GM19438 (cell line): ENCODE results near the gene TMEM266.

Experiments used
- ATAC-seq: cut with Tn5 transposase; IDR thresholded peaks from one replicate; pipeline ENCODE4 v1.9.1; 2021; ENCODE audit warnings: low read depth; ENCODE audit not compliant: unreplicated experiment

The TMEM266 gene

DNA sequence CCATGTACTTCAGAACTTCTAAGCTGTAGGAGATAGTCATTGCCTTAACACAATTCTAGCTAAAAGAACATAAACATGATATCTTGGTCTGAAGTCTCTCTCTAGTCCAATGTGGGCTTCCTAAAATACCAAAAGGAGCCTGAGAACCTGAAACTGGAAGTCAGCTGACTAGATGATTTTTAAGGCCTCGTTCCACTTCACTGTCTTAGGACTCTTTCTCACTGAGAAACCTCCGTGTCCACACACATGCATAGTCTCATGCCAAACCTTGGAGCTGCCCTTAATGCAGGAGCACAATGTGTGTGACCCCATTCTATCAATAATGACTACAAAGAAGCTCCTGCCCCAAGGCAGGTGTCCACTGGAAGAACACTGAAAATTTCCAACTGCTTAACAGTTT lies 163.7 kb downstream of the TMEM266 start:
- ATAC-seq: no peak

DNA sequence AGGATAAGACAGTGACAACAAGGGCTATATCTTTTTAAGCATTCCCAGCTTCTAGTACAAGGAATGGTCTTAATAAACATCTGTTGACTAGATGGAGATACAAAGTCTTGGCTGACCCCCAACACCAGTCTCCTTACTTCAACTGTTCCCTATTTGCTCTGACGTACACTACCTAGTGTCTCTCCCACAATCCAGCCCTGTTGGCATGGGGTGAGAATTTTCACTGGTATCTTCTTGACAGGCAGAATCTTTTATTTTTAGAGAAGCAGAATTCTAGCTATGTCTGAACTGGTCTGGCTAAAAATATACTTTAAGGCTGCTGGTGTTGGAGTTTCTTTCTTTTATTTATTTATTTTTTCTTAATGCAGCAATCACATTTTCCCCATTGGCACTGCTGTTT lies 169.5 kb downstream of the TMEM266 start:
- ATAC-seq: no peak

DNA sequence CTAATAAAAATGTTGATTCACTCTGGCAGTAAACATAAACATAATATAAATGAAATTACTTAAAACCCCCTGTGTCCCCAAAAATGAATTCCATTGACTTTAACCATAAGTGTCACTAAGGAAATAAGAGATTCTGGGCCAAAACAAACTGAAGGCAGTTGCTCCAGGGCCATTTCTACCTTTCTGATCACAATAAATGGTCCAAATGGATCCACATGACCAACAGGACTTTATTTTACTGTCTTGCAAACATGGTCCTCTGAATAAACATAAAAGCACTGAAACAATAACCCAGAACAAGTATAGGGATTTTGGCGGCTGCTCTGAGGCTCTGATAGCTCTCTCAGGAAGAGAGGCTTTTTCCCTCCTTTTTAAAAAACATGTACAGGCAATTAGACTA lies 174.1 kb downstream of the TMEM266 start:
- ATAC-seq: no peak

DNA sequence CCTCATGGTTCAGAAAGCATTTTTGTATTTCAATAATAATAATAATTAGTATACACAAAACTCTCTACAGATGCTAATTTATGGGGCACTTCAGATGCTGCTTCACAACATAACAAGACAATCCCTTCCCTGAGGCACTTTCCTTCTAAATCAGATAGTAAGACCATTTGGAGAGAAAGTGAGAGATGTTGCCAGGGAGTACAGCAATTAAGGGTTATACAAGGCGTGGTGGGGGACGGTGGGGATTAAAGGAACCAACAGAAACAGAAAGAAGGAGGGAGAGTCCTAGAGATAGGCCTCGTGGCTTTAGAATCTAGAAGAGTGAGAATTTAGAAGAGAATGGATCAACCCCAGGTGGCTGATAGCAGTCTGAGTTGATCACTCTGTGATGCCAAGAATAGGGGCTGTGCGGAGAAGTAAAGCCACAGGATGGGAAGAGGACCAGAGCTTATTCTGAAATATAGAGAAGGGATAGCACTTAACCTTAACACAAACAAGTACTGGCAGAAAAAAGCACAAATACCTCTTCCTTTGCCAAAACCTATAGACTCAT lies 174.6 kb downstream of the TMEM266 start:
- ATAC-seq: no peak

DNA sequence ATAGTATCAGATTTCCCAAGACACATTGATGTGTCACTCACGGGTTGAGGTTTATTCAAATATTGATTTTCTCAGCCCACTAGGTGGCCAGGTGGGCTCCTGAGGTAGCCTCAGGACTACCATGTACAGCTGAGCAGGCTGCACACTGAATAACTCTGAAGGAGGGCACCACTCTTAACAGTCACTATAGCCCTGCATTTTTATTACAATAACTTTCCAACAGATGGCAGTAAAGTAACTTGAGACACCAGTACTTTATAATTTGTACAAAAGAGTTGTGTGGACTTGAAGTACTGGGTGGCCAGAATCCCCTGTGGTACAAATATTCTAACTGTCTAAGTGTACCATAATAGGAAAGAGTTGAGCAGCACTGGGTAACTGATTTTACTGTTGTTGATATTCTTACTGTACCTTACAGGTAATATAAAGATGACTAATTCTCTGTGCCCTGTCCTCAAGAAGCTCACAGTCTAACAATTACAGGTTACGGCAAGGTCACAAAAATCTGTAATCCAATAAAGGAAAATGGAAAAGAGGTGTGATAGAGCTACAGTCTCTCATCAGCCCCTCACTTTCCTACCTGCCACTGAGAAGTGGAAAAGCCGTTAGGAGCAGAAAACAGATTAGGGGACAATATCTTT lies 175.5 kb downstream of the TMEM266 start:
- no peak for ATAC-seq

DNA sequence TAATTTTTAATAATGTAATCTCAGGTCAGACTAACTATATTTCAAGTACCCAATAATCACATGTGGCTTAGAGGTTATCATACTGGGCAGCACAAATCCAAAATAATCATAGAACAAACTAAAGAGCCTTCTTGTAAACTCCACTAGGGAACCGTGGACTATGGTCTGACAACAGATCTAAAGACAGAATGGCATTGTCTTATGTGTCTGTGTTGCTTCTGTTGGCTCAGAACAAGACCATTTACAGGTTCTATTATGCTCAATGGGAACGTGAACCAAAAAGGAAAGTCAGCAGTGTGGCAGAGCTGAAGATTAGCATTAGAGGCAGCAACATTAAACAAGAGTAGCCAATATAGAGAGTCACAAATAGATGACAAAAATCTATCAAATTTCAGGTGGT lies 176.6 kb downstream of the TMEM266 start:
- ATAC-seq: no peak

DNA sequence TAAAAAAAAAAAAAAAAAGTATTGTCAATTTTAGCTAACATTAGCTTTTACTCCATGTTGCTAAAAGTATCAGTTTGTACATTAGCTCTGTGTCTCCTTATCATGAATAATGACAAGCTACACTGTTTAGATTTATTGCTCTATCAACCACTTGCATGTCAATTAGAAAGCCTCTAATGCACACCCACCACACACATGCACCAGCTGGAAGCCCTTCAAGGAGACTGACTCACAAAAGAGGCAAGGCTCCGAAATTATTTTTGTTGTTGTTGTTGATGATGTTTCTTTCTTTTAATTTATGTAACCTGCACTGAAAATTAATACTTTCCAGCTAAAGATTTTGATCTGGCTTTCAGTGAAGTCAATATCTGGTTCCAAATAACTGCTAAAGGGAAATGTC lies 180.0 kb downstream of the TMEM266 start:
- no peak for ATAC-seq

DNA sequence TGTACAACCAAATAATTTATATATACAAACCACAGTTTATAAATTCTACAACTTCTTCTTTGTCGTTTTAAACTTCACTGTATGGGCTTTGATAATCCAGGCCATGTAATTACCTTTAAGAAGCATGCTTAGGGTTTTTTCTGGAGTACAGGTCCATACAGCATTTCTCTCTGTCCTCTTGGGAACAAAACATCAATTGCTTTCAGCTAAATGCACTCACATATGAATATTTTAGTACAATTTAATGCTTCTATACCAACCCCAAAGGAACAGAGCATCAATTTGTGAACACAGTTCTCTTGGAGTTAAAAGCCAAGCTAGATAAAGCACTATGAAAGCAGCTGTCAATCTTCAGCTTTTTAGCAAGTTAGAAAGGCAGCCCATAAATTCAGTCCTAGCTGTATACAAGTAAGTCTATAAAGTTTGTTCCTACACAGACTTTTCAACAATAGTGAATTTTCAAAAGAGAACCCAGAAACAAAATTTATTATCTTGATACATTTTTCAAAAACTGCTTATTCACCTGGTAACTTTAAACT lies 185.4 kb downstream of the TMEM266 start:
- ATAC-seq: no peak

DNA sequence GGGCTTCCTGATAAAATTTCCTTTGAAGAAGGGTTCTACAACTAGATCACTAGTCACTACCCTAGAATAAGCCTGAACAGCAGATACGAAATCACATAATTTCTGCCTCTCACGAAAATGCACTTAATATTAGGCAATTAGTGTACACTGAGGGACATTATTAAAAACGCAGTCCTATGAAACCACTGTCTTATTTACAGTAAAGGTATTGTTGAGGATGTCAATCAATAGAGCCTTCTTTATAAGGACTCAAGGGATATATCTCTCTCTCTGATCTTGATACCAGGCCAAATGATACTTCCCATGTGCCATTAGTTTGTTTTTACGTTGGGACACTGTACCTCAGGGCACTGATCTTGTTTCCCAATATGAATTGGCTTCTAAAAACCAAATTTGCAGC lies 191.9 kb downstream of the TMEM266 start:
- ATAC-seq: no peak

DNA sequence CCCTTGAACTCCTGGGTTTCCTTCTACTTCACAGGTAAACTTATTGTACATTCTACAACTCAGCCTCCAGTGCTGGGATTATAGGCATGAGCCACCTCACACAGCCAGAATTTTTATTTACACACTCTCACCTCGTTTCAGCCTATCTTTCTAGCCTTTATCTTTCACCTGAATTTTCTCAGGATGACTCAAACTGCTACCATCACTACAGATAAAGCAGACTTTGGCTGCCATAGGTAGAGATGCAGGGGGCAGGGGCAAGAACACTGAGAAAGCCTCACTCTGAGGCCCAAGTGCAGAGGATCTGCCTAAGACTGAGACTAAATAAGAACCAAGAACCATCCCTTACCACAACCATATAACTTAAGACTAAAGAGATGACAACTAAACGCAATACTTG lies 192.5 kb downstream of the TMEM266 start:
- ATAC-seq: no peak

DNA sequence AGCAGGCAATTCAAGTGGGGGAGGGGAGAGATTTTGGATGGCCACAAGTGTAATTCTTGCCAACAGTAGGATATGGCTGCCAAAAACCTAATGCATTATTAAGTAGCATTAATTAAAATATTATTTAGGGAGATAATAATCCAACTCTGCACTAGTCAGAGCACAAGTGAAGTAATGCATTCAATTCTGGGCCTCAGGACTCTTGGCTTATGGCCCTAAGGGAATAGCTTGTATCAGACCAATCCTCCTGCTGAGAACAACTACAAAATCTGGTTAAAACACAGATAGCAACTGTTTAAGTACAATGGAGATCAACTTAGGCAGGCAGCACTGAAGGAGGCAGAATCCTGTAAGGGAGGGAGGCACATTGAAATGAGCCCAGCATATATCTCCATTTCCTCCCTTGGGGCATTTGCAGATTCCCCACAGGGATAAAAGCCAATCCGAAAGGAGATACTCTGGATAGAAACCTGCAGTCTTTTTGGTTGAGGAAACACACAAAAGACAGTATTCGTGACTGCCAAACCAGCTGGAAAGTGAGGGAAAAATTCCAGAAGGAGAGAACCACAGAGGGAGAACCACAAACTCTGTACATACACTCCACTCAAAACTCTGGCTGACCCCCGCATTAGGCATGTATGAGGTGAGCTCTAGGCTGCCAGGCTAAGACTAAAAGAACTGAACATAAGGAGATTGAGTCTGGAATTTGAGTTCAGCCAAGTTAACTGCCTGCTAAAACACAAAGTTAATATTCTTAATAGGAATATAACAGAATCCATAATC lies 194.1 kb downstream of the TMEM266 start:
- ATAC-seq: no peak
